ENCODE results near the gene DCUN1D2. TPM values are rescaled to one million over a fixed set of nuclear protein-coding genes. Genes with fewer than 3 reads are reported as not detected.
A peak's percentile ranks its signal among the peaks of the same experiment; 100 is the strongest.

Gene DCUN1D2
- total RNA-seq, 2 donors from 2014 or later, result 12.2 to 14.5 TPM

DNA sequence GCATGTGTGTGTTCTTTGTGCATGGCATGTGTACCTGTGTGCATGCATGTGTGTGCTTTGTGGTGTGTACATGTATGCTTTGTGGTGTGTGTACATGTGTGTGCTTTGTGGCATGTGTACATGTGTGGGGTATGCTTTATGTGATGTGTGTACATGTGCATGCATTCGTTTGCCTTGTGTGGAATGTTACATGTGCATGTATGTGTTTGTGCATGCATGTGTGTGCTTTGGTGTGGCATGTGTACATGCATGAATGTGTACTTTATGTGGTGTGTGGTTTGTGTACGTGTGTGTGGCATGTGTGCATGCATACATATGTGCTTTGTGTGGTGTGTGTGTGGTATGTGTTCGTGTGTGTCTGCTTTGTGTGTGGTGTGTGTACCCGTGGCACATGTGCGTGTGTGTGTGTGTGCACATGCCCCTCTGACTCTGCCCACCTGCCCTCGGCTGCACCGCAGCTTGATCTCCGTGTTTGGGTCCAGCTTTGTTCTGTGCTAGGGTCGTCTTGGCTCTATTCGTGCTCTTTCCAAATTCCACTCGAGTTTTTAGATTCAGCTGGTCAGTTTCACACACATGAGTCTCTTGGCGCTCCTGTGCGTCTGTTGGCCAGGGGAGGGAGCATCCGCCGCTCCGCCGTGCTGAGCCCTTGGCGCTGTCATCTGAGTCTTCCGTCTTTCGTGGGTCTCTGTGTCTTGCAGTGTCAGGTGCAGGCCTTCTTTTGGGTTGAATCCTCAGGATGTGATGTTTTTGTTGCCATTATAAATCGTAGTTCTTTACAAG is 47.6 kb upstream of the DCUN1D2 start:
- Histone ChIP-seq H3K9me3 (no peaks in the 10 kb centered on the region), H3K27ac (no peak overlapping the region), H3K27me3 (no peaks in the 10 kb centered on the region), H3K36me3 (replicated peaks in 1 of 2; ENCODE audit: insufficient read depth in 1 of 2, low read depth in 2 of 2) (peaks cover 0 to 8% of the 10 kb centered on the region in 2 donors), H3K4me1 (no peaks in the 10 kb centered on the region), H3K4me3 (no peak overlapping the region)
- DNase-seq (peak in 1 of 4 donors; percentile 2), ATAC-seq (no peak)
- intact Hi-C loops (cut with DNase I), result no loop called here
- TF ChIP-seq, protein P1, sequence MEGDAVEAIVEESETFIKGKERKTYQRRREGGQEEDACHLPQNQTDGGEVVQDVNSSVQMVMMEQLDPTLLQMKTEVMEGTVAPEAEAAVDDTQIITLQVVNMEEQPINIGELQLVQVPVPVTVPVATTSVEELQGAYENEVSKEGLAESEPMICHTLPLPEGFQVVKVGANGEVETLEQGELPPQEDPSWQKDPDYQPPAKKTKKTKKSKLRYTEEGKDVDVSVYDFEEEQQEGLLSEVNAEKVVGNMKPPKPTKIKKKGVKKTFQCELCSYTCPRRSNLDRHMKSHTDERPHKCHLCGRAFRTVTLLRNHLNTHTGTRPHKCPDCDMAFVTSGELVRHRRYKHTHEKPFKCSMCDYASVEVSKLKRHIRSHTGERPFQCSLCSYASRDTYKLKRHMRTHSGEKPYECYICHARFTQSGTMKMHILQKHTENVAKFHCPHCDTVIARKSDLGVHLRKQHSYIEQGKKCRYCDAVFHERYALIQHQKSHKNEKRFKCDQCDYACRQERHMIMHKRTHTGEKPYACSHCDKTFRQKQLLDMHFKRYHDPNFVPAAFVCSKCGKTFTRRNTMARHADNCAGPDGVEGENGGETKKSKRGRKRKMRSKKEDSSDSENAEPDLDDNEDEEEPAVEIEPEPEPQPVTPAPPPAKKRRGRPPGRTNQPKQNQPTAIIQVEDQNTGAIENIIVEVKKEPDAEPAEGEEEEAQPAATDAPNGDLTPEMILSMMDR (IDR thresholded peaks at IDR 0.05), result no peak
- TF ChIP-seq POLR2A (IDR thresholded peaks at IDR 0.05), result no peak
- 88% methylated on average over 20 to 21 of the region's 21 CpGs for WGBS, 2 donors

GRCh38 chr13:113537205-113537604 is 46.7 kb upstream of the DCUN1D2 start:
- Histone ChIP-seq H3K4me1 (no peaks in the 10 kb centered on the region), H3K27me3 (no peaks in the 10 kb centered on the region), H3K36me3 (replicated peaks in 1 of 2; ENCODE audit: insufficient read depth in 1 of 2, low read depth in 2 of 2) (peaks cover 0 to 8% of the 10 kb centered on the region in 2 donors), H3K27ac (no peak overlapping the region), H3K4me3 (no peak overlapping the region), H3K9me3 (no peaks in the 10 kb centered on the region)
- ATAC-seq, result no peak
- DNase-seq, result peak in 1 of 4 donors; percentile 9
- intact Hi-C loops (cut with DNase I), result no loop called here
- TF ChIP-seq, protein P1 (IDR thresholded peaks at IDR 0.05), result no peak
- TF ChIP-seq POLR2A (IDR thresholded peaks at IDR 0.05), result no peak
- WGBS, 2 donors, result 89 to 96% methylated on average over 19 of the region's 19 CpGs

DNA sequence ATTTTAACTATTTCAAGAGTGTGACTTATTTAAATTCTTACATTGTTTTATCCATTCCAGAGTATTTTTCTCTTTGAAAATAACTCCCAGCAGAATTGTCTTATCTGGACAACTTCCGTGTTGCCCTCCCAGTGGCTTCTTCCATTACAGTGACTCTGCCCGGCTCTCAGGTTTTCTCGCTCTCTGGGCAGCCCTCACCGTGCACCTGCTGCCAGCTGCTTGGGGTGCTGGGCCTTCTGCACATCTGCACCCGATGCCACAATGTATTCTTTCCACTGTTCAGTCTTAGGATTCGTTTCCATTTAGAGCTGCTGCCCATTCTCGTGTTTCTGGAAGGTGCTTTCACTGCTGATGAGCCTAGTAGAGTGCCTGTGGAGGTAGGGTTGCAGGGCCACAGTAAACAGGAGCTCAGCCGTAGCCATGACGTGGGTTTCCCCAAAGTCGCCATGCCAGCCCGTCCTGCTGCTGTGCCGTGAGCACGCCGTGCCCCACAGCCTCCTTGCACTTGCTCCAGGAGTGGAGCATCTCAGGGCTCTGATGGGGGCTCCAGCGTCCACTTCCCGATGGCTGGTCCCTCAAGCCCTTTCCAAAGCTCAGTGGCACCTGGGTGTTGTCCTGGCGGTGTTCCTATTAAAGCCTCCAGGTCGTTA is 46.1 kb upstream of the DCUN1D2 start:
- intact Hi-C loops (cut with DNase I), result no loop called here
- Histone ChIP-seq H3K4me1 (no peaks in the 10 kb centered on the region), H3K9me3 (no peaks in the 10 kb centered on the region), H3K27ac (no peak overlapping the region), H3K4me3 (no peak overlapping the region), H3K36me3 (replicated peaks in 1 of 2; ENCODE audit: insufficient read depth in 1 of 2, low read depth in 2 of 2) (peaks cover 0 to 11% of the 10 kb centered on the region in 2 donors), H3K27me3 (no peaks in the 10 kb centered on the region)
- TF ChIP-seq POLR2A (IDR thresholded peaks at IDR 0.05), result no peak
- TF ChIP-seq, protein P1 (IDR thresholded peaks at IDR 0.05), result no peak
- ATAC-seq, result no peak
- WGBS, 2 donors, result 93 to 94% methylated on average over 17 to 18 of the region's 18 CpGs
- DNase-seq, result peak in 1 of 4 donors; percentile 6

DNA sequence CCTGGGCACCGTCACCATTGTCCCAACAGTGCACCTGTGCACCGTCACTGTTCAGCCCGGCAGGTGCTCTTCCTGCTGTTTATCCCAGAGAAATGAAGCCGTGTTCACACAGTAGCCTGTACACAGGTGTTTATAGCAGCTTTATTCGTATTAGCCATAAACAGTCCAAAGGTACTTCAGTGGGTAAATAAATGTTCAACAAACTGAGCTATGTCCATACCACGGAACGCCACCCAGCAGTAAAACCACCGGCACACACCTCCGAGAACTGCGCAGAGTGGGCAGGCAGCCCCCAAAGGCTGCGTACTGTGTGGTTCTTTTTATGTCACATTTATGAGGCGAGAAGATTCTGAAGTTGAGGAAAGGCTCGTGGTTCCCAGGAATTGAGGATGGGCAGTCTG is 44.9 kb upstream of the DCUN1D2 start:
- H3K4me3 ChIP-seq, result no peak overlapping the region
- 88 to 96% methylated on average over 13 of the region's 13 CpGs for WGBS, 2 donors
- ATAC-seq (no peak), DNase-seq (no peak)
- TF ChIP-seq, protein P1 (IDR thresholded peaks at IDR 0.05), result no peak
- no peak for TF ChIP-seq POLR2A (IDR thresholded peaks at IDR 0.05)
- H3K36me3 ChIP-seq (replicated peaks in 1 of 2; ENCODE audit: insufficient read depth in 1 of 2, low read depth in 2 of 2), result peaks cover 0 to 13% of the 10 kb centered on the region in 2 donors
- no peaks in the 10 kb centered on the region for H3K27me3 ChIP-seq
- H3K4me1 ChIP-seq, result no peaks in the 10 kb centered on the region
- no peak overlapping the region for H3K27ac ChIP-seq
- intact Hi-C loops (cut with DNase I), result no loop called here
- H3K9me3 ChIP-seq, result no peaks in the 10 kb centered on the region
